ENCODE measurements around the gene ZP1. TPM values are rescaled to one million over a fixed set of nuclear protein-coding genes. Genes with fewer than 3 reads are reported as not detected.

ZP1 gene
- total RNA-seq, 4 donors from 2014 or later: 0.34 to 10.0 (median 1.5) TPM; not detected in 1

DNA sequence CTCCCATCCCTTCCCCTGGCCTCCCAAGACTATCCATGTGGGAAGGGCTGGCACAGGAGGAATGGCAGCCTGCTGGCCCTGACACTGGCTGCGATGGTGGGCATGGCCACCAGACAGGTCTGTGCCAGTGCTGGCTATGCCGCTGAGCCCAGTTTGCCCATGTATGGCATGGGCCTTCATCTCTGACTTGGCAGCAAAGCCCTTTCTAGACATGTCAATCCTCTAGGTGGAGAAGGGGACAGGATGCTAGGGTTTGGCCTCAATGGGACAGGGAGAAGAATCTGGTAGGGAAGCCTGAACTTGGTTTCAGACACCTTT lies 8.8 kb downstream of the ZP1 start:
- TF ChIP-seq, protein P1, sequence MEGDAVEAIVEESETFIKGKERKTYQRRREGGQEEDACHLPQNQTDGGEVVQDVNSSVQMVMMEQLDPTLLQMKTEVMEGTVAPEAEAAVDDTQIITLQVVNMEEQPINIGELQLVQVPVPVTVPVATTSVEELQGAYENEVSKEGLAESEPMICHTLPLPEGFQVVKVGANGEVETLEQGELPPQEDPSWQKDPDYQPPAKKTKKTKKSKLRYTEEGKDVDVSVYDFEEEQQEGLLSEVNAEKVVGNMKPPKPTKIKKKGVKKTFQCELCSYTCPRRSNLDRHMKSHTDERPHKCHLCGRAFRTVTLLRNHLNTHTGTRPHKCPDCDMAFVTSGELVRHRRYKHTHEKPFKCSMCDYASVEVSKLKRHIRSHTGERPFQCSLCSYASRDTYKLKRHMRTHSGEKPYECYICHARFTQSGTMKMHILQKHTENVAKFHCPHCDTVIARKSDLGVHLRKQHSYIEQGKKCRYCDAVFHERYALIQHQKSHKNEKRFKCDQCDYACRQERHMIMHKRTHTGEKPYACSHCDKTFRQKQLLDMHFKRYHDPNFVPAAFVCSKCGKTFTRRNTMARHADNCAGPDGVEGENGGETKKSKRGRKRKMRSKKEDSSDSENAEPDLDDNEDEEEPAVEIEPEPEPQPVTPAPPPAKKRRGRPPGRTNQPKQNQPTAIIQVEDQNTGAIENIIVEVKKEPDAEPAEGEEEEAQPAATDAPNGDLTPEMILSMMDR (IDR thresholded peaks at IDR 0.05; ENCODE audit: low read depth): no peak

DNA sequence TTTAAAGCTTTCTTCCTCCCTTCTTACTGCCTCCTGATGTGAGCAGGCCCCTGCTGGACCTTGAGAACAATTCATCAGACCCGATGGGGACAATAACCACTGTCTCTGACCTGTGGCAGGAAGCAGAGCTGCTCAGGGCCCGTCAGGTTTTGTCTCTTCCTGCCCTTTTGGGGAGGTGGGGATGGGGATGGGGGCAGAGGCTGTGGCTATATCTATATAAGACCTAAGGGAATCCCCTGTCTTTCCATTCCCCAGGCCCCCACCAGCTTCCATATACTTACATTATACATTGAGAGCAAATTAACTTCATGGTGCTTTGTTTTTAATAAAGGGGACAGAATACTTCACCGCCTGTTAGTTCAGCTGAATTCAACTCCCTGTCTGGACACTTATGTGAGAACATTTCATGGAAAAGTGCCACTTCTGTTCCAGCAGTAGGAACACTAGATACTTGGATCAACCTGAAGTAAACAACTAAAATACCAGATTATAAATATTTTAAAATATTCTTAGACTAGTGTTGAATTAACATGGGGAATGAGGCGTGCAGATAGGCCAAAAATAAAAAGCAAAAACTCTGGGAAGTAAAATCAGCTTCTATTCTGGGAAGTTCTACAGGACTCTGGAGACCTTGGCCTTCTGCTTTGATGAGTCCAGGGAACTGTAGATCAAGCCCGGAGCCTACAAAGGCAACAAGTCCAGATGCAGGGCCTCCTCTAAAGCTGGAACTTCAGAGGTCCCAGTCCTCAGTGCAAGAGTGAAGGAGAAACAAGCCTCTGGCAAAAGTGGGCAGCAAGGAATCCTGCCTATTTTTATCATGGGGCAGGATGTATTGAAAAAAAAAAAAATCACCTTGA lies 11.1 kb downstream of the ZP1 start:
- TF ChIP-seq, protein P1 (IDR thresholded peaks at IDR 0.05; ENCODE audit: low read depth): no peak

DNA sequence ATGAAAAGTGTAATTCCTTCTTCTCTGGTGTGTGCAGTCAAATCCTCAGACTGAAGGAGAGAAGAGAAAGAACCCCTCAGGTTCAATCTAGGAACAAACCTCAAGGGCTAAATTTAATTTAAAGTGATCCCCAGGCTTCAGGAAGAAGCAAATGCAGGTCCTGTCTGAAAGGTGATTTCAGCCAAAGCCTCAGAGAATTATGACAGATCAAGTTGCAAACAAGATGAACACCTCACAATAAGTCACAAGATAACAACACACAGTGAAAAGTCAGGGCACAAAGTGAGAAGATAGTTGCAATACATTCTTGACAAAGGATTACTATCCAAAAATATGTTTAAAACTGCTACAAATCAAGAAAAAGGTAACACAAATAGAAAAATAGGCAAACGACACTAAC lies 11.8 kb downstream of the ZP1 start:
- TF ChIP-seq, protein P1 (IDR thresholded peaks at IDR 0.05; ENCODE audit: low read depth): no peak

DNA sequence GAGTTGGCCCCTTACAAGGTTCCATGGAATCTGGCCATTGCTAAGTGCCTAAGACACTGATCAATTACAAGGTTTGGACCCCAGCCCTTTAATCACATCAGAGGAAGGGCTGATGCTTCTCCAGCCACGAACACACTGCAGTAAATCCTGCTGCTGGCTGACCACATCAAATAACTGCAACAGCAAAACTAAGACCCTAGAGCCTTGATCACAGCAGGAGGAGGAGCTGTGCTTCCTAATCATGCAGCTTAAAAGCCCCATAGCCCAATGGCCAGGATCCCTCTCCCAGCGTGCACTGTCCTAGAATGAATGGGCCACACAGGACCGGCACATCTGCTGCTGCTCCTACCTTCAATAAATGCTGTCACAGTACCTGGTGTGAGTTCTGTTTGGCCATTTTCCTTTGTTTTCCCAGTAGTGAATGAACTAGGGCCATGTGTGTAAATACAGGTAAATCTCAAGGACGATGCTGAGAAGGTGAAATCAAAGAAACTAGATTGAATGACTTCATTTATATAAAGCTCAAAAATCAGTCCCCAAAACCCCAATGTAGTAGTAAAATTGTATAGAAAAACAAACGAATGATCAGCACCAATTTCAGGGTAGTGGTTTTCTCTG lies 12.7 kb downstream of the ZP1 start:
- TF ChIP-seq, protein P1 (IDR thresholded peaks at IDR 0.05; ENCODE audit: low read depth): no peak

DNA sequence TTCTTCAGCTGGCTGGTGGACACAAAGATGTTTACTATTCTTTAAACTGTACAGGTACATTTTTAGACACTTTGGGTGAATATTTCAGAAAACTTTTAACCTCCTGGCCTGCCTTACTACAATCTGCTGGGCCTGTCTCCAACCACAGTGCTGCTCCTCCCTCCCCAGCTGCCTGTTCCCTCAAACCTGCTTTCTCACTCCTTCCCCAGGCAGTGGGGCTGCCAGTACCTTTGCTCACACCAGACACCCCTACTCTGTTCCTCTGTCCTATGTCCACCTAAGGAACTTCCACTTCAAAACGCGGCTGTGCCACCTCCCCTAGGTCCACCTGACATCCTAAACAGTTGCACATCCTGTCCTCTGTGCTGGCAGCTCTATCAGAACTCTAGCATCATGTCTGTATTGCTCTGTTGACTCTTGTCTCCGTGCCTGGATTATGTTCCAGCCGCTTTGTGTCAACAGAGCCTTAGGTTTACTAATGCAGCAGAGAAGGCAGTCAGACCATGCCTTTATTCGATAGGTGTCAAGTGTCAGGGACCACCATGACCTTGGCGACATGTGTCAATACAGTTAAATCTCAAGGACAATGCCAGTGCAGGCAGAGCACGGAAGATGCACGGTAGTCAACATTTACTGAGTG lies 13.4 kb downstream of the ZP1 start:
- TF ChIP-seq, protein P1 (IDR thresholded peaks at IDR 0.05; ENCODE audit: low read depth): no peak

DNA sequence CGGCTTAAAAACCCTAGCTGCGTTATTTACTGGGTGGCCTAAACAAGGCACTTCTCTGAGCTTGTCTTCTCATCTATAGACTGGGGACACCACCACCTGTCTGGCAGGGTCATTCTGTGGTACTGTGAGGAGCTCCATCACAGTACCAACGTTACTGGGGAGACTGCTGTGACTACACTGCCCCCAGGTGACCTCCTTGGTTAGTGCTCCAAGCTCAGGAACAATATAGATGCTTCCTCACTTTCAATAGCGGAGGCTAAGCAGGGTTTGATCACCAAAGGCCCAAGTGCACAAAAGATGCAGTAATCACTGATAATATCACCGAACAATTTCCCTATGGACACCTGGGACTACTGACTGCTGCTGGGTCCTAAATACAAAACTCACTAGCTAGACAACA lies 20.2 kb downstream of the ZP1 start:
- TF ChIP-seq, protein P1 (IDR thresholded peaks at IDR 0.05; ENCODE audit: low read depth): no peak

DNA sequence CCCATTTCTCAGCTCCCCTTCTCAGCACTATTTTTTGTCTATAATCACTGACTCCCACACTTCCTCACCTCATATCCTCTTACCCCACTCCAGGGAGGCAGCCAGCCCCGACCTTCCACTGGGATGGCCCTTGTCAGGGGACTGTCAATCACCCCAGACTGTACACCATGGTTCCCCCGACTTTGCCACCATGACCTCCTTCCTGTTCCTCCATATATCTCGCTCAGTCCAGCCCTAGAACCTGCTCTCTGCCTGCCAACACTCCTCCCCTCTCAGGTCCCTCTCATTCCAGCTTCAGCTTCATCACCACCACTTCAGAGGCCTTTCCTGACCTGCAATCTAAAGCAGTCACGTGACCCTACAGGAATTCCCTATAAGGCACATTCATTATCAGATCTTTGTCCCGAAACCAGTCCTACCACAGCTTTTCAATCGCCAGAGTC lies 22.5 kb downstream of the ZP1 start:
- TF ChIP-seq, protein P1 (IDR thresholded peaks at IDR 0.05; ENCODE audit: low read depth): no peak
